Activated T-cell treated with anti-CD3 and anti-CD28 coated beads for 48 hours (primary cell): ENCODE measurements around the gene ZNF726.
"Not testable (repeated sequence)": the region's sequence is repeated elsewhere in the genome, so short reads cannot be mapped to it uniquely, and the experiment has no call there.

ENCODE experiments used
- DNase-seq: peaks from one replicate; pipeline ENCODE4 v3.0.0-alpha.2; 2020; ENCODE audit warnings: low read depth

ZNF726 gene

DNA sequence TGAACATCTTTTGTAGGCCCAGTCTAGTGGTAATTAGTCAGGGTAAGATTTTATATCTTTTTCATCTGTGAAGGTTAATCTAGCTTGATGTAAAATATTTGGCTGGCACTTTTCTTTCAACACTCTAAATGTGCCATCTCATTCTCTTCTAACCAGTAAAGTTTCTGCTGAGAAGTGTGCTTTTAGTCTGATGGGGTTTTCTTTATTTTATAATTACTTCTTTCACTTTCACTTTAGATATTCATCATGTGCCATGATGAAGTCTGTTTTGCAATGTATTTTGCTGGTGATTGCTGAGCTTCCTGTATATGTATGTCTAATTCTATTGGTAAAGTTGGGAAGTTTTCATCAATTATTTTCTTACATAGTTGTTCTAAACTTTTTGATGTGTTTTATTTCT is 31.9 kb downstream of the ZNF726 start:
- no peak for DNase-seq

GRCh38 chr19:23949611-23950010 is 34.9 kb downstream of the ZNF726 start:
- DNase-seq = no peak

- DNase-seq = no peak
Measured at GRCh38 chr19:23956051-23956450, 41.4 kb downstream of the ZNF726 start.

- DNase-seq = no peak
Measured at GRCh38 chr19:23957660-23958281, 43.1 kb downstream of the ZNF726 start.

GRCh38 chr19:23963396-23963795 is 48.7 kb downstream of the ZNF726 start:
- not testable (repeated sequence) for DNase-seq

DNA sequence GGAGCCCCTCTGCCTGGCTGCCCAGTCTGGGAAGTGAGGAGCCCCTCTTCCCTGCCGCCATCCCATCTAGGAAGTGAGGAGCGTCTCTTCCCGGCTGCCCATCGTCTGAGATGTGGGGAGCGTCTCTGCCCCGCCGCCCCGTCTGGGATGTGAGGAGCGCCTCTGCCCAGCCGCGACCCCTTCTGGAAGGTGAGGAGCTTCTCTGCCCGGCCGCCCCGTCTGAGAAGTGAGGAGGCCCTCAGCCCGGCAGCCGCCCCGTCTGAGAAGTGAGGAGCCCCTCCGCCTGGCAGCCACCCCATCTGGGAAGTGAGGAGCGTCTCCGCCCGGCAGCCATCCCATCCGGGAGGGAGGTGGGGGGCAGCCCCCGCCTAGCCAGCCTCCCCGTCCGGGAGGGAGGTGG is 49.2 kb downstream of the ZNF726 start:
- DNase-seq = not testable (repeated sequence)

DNA sequence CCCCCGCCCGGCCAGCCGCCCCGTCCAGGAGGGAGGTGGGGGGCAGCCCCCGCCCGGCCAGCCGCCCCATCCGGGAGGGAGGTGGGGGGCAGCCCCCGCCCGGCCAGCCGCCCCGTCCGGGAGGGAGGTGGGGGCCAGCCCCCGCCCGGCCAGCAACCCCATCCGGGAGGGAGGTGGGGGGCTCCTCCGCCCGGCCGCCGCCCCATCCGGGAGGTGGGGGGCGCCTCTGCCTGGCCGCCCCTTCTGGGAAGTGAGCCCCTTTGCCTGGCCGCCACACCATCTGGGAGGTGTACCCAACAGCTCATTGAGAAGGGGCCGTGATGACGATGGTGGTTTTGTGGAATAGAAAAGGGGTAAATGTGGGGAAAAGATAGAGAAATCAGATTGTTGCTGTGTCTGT is 49.6 kb downstream of the ZNF726 start:
- DNase-seq = not testable (repeated sequence)

DNA sequence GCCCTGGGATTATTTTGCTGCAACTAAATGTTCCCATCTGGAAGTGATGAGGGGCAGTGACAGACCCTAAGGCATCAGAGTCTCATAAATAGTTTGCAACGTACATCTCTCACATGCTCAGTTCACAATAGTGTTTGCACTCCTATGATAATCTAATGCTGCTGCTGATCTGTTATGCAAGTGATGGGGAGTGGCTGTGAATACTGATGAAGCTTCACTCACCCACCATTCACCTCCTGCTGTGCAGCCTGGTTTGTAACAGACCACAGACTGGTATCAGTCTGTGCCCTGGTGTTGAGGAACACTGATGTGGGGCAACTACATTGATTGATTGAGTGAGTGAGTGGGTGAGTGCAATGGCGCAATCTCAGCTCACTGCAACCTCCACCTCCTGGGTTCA is 54.9 kb downstream of the ZNF726 start:
- no peak for DNase-seq

DNA sequence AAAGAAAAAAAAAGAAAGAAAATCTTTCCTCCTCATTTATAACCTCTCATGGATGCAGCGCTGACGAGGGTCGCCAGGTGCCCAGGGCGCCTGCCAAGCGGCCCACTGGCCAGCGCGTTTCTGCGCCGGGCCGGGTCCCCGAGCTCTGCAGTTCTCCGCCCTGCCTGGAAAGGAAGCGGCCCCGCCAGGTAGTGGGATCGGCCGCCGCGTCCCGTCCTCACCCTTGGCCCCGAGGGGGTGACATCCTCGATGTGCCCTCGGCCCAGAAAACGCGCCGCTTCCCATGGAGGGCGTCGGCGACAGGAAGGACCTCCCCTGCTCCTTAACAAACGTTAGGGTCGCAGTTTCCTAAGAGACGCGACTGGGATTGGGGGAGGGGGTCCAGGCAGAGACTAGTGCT is 56.9 kb downstream of the ZNF726 start:
- no peak for DNase-seq

DNA sequence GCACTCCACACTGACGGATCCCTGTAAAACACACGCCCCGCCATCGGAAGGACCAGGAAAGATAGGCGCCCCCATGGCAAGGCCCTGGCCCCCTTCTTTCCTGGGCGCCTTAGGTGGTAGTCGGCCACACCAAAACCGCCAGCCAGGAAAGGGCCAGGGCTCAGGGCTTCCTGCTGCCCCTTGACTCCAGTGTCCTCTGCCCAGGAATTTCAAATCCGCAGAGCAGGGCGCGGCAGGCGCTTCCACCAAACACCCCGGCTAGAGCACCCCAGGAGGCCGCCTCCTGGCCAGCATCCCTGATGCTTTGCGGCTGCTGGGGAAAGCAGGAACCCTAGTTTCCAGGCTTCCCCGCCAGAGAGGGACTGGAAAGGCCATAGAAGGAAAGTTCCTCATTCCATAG is 57.5 kb downstream of the ZNF726 start:
- no peak for DNase-seq

DNA sequence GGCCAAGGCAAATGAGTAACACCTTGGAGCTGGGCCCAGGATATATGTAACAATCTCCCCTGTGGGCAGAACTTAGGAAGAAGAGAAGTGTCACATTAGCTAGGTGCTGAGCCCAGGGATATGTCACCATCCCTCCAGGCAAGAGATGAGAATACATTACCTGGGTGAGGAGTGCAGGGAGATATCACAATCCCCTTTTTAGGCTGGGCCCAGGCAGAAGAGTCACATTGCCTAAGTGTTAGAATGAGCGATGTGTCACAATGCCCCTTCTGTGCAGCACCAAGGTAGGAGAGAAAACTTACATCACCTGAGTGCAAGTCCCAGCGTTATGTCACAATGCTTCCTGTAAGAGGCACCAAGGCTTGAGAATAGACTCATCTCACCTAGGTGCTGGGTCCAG is 60.3 kb downstream of the ZNF726 start:
- no peak for DNase-seq

DNA sequence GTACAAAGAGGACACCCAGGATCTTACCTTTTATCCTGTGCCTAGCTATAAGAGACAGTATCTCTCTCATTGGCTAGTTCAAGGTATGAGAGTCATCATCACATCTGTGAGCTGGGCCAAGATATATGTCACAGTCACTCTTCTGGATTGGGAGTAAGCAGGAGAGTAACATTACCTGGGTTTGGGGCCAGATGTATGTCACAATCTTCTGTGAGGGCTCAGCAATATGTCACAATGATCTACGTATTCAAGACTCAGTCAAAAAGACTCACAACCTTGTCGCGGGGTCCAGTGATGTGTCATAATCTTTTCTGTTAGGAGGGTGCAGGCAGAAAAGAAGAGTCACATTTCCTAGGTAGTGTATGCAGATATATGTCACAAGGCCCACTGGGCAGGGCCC is 61.9 kb downstream of the ZNF726 start:
- not testable (repeated sequence) for DNase-seq

- DNase-seq = not testable (repeated sequence)
Measured at GRCh38 chr19:23977256-23977655, 62.6 kb downstream of the ZNF726 start.

GRCh38 chr19:23978068-23978467 is 63.4 kb downstream of the ZNF726 start:
- no peak for DNase-seq

GRCh38 chr19:23980805-23981204 is 66.1 kb downstream of the ZNF726 start:
- no peak for DNase-seq

DNA sequence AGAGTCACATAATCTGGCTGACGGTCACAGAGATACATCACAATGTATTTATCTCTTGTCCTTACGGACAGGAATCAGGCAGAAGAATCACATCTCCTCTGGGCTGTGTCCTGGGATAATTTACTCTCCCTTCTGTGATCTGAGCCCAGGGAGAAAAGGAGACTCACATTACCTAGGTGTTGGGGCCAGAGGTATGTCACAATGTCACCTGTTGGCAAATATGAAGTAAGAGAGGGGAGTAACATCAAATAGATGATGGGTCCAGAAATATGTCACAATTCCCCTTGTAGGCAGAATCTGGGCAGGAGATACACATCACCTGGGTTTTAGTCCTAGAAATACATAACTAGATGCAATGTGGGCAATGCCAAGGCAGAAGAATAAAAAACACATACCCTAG is 67.2 kb downstream of the ZNF726 start:
- no peak for DNase-seq

DNA sequence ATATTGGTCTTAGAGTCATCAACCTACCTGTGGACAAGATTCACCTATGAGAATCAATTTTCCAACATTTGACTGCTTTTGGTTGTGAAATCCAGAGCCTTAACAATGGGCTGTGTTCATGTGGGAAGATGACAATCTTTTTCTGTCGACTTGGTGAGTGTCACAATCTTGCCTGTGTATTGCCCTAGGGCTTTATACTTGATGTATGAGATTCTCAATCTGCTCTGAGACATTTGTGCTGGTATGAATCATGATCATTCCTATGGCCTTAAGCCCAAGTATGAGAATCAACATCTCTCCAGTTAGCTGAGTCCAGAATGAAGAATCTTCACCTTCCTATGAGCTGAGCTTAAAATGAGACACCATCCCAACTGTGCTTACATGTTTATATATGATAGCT is 68.7 kb downstream of the ZNF726 start:
- DNase-seq = no peak
